Left ventricle myocardium inferior (tissue), 1 donor: ENCODE measurements around the gene SGSM1. TPM values are rescaled to one million over a fixed set of nuclear protein-coding genes. Genes with fewer than 3 reads are reported as not detected.

Experiments used
- DNase-seq: peaks from one replicate; pipeline ENCODE4 v3.0.0-alpha.2; 2020
- H3K27ac ChIP-seq: fragments of 200-600 bp; replicated peaks from 2 replicates; pipeline ENCODE4 v1.8.0; 2021
- H3K27me3 ChIP-seq: fragments of 200-600 bp; 2 replicates; pipeline ENCODE4 v1.8.0; 2021; ENCODE audit warnings: low read depth
- H3K36me3 ChIP-seq: fragments of 200-600 bp; 2 replicates; pipeline ENCODE4 v1.8.0; 2021
- H3K4me1 ChIP-seq: fragments of 200-600 bp; 2 replicates; pipeline ENCODE4 v1.8.0; 2021
- H3K4me3 ChIP-seq: fragments of 200-600 bp; 2 replicates; pipeline ENCODE4 v1.8.0; 2021; ENCODE audit warnings: mild to moderate bottlenecking, moderate library complexity
- H3K9me3 ChIP-seq: fragments of 200-600 bp; replicated peaks from 2 replicates; pipeline ENCODE4 v1.8.0; 2021
- intact Hi-C: fragments of 100-400 bp; cut with micrococcal nuclease; formaldehyde crosslinking; loops from one replicate; pipeline ENCODE4 v1.11.0; 2022
- total RNA-seq: library from RNA; stranded (reverse); fragmentation: NEBNext Ultra II Directional; extraction: Animal tissue kit (Norgen Biotek cat#: 25700); gene quantifications from one replicate; pipeline ENCODE4 v1.2.1, GENCODE V29; 2021
- TF ChIP-seq, protein P1 (sequence below): fragments of 200-600 bp; IDR thresholded peaks from 2 replicates; pipeline ENCODE4 v1.8.0; 2021; ENCODE audit warnings: antibody characterized with exemption, mild to moderate bottlenecking, borderline replicate concordance
- donor health status: DM: no; HTN: yes; CAD: no; lungs with severe emphysema.

Gene SGSM1
- total RNA-seq, 1 donor from 2014 or later, result 8.8 TPM

DNA sequence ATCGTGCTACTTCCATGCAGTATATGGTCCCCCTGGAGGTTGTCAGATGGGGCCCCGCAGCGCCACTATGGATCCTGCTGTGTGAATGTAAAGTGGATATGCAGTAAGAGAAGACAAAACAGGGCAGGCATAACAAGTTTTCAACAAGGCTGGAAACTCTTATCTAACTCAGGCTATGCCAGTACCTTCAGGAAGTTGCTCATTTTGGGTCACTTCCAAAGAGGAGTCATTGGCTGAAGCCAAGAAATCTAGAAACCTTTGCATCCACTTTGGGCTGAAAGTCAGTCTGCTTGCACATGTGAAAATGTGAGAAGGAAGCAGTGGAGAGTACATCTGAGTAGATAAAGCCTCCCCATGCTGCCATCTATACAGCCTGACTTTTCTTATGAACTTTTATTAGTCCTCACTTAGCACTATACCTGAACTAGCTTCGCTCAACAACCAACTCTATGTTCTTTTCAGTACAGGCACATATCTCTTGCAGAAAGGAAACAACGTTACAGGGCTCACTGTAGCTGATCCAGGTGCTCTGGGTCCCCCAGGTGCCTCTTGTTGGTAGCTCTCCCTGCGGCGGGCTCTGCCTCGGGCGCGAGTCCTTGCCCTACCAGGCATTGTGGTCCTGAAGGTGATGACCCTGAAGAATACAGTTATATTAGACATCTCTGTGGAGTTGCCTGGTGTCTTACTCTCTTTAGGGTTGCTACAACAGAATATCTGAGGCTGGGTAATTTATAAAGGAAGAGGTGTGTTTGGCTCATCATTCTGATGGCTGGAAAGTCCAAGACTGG is 43.9 kb upstream of the SGSM1 start:
- Histone ChIP-seq H3K9me3 (no peaks in the 10 kb centered on the region), H3K4me3 (no peak overlapping the region), H3K27me3 (peaks cover 77% of the 10 kb centered on the region), H3K36me3 (no peaks in the 10 kb centered on the region), H3K4me1 (no peaks in the 10 kb centered on the region), H3K27ac (no peak overlapping the region)
- DNase-seq, result no peak
- TF ChIP-seq, protein P1, sequence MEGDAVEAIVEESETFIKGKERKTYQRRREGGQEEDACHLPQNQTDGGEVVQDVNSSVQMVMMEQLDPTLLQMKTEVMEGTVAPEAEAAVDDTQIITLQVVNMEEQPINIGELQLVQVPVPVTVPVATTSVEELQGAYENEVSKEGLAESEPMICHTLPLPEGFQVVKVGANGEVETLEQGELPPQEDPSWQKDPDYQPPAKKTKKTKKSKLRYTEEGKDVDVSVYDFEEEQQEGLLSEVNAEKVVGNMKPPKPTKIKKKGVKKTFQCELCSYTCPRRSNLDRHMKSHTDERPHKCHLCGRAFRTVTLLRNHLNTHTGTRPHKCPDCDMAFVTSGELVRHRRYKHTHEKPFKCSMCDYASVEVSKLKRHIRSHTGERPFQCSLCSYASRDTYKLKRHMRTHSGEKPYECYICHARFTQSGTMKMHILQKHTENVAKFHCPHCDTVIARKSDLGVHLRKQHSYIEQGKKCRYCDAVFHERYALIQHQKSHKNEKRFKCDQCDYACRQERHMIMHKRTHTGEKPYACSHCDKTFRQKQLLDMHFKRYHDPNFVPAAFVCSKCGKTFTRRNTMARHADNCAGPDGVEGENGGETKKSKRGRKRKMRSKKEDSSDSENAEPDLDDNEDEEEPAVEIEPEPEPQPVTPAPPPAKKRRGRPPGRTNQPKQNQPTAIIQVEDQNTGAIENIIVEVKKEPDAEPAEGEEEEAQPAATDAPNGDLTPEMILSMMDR, result no peak
- intact Hi-C loops, result no loop called here

DNA sequence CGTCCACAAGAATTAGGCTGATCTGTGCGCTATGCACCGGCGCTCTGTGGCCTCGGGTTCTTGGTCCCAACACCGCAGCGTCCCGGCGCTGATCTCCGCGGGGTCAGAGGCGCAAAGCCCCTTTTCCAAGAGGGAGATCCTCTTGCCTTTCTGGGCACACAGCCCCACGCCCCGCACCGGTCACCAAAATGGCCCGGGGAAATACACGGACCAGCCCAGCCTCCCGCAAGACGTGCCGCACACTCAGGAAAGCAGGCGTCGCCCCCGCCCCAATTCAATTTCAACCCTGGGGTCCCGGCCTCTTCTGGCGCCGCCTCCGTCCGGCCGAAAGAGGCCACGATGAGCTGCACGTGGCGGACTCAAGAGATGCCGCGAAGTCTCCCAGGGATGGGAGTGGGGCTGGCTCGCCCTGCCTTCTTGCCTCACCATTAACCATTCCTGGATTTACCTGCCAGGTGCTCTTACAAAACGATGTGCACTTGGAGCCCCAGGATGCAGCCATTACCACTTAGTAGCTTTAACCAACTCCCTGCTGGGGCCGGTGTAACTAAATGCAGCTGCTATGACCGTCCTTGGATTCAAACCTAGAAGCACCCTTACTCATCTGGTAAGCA is 42.0 kb upstream of the SGSM1 start:
- intact Hi-C loops, result no loop called here
- no peak overlapping the region for H3K27ac ChIP-seq
- TF ChIP-seq, protein P1, result no peak
- H3K4me3 ChIP-seq, result no peak overlapping the region
- H3K36me3 ChIP-seq, result no peaks in the 10 kb centered on the region
- no peaks in the 10 kb centered on the region for H3K9me3 ChIP-seq
- no peaks in the 10 kb centered on the region for H3K4me1 ChIP-seq
- H3K27me3 ChIP-seq, result peaks cover 70% of the 10 kb centered on the region
- DNase-seq, result no peak

DNA sequence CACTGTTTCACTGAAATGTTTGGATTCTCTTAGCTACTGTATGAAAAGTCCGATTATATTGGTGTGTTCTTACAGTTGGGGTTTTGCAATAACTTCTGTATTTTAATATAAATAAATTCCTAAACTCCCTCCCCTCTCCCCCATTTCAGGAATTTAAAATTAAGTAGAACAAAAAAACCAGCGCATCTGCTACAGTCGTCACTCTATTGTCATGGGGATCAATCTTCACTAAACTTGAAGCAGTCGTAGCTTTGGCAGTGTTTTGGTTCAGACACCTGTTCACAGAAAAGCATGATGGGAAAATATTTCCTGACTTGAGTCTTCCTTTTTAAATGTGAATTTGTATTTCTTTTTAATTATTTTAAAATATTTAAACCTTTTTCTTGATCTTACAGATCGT is 40.8 kb upstream of the SGSM1 start:
- H3K9me3 ChIP-seq, result no peaks in the 10 kb centered on the region
- no peak for DNase-seq
- no peaks in the 10 kb centered on the region for H3K4me1 ChIP-seq
- H3K27me3 ChIP-seq, result peaks cover 58% of the 10 kb centered on the region
- intact Hi-C loops, result loop anchor here (5.0 kb wide), 1 partner anchor 87 kb away; no protein-coding TSS in a partner anchor
- TF ChIP-seq, protein P1, result no peak
- no peak overlapping the region for H3K4me3 ChIP-seq
- no peaks in the 10 kb centered on the region for H3K36me3 ChIP-seq
- H3K27ac ChIP-seq, result no peak overlapping the region

DNA sequence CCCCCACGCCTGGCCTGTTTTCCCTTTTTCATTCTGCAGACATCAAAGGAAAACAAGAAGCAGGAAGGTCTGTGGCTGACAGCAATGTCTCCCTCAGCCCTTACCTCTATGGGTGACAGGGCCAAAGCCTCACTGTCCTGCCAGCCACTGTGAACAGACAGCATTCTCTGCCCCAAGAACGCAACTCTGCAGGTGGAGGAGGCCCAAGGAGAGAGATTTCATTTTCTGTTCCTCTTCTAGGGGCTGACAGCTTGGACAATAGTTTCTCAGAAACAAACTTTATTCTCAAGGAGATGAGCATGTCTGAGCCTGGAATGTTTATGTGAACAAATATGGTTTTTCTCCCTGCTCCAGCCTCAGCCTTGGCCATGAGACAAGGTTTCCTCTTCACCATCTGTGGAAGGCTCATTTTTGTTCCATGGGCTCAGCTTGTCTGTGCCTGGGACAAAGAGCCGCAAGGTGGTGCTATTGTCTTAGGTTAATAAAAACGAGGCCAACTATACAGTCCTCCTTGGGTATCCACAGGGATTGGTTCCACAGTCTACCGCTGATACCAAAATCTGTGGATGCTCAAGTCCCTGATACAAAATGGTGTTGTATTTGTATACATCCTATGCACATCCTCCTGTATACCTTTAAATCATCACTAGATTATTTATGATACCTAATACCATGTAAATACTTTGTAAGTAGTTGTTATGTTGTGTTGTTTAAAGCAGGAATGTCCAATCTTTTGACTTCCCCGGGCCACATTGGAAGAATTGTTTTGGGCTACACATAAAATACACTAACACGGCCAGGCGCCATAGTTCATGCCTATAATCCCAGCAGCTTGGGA is 37.3 kb upstream of the SGSM1 start:
- H3K4me3 ChIP-seq, result no peak overlapping the region
- H3K36me3 ChIP-seq, result no peaks in the 10 kb centered on the region
- intact Hi-C loops, result loop anchor here (5.0 kb wide), 1 partner anchor 84 kb away; no protein-coding TSS in a partner anchor
- peak; percentile 27 for DNase-seq
- H3K27ac ChIP-seq, result no peak overlapping the region
- H3K9me3 ChIP-seq, result no peaks in the 10 kb centered on the region
- peaks cover 37% of the 10 kb centered on the region for H3K27me3 ChIP-seq
- TF ChIP-seq, protein P1, result peak; percentile 76
- H3K4me1 ChIP-seq, result no peaks in the 10 kb centered on the region

DNA sequence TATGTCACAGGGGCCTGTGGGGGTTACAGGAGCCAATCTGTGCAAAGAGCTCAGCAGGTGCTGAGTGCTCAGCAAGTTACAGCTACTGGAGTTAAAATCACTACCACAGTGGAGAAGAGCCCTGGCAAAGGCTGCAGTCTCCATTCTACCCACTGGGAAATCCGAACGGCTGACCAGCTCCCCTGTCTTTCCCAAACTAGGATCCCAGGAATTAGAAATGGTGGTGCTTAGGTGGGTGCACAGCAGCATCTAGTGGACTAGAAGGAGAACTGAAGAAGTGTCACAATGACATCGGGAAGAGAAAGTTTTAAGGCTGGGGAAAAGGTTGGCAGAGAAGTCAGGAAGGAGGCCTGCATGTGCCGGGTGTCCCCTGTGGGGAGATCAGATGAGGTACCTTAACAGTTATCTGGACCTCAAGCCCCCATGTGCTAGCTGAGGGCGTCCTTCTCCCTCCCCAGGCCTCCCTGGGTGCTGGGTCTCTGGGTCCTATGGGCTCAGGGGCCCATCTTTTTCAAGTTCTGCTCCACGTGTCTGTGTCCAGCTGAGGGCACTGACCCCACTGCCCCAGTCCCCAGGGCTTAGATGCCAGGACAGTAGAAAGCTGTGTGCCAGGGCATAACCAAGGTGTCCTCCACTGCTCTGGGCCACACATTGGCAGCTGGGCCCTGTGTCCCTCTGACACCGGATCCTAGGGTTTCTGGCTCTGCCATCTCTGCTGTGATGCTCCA is 33.4 kb upstream of the SGSM1 start:
- H3K36me3 ChIP-seq, result no peaks in the 10 kb centered on the region
- peaks cover 19% of the 10 kb centered on the region for H3K27me3 ChIP-seq
- DNase-seq, result no peak
- no peaks in the 10 kb centered on the region for H3K9me3 ChIP-seq
- intact Hi-C loops, result no loop called here
- TF ChIP-seq, protein P1, result peak; percentile 49
- H3K4me3 ChIP-seq, result no peak overlapping the region
- H3K4me1 ChIP-seq, result no peaks in the 10 kb centered on the region
- H3K27ac ChIP-seq, result no peak overlapping the region
